HG03097 (cell line): ENCODE measurements around the gene IFNL4.
"Not testable (repeated sequence)": the region's sequence is repeated elsewhere in the genome, so short reads cannot be mapped to it uniquely, and the experiment has no call there.

Experiments used
- ATAC-seq: cut with Tn5 transposase; IDR thresholded peaks from one replicate; pipeline ENCODE4 v1.9.1; 2021; ENCODE audit not compliant: unreplicated experiment, low FRiP score

The IFNL4 gene

DNA sequence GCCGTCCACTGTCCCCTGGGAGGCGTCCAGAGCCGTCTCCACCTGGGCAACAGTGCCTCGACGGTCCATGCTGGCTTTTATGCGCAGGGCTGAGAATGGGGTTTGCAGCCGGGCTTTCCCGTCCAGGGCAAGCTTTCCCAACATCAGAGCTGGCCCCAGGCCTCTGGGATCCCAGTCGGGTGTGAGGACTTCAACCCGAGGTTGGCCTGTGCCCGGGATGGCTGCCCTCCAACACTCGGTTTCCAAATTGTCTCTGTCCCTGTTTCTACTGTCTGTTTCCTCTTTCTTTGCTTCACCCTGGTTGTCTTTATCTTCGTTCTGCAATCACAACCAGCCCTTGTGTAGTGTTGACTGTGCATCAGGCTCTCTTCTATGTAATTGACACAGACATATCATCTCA is at the start of gene IFNL4:
Gene IFNL4, minus strand, starts transcription at position 51 of the 400 bp plus-strand sequence.
- no peak for ATAC-seq

DNA sequence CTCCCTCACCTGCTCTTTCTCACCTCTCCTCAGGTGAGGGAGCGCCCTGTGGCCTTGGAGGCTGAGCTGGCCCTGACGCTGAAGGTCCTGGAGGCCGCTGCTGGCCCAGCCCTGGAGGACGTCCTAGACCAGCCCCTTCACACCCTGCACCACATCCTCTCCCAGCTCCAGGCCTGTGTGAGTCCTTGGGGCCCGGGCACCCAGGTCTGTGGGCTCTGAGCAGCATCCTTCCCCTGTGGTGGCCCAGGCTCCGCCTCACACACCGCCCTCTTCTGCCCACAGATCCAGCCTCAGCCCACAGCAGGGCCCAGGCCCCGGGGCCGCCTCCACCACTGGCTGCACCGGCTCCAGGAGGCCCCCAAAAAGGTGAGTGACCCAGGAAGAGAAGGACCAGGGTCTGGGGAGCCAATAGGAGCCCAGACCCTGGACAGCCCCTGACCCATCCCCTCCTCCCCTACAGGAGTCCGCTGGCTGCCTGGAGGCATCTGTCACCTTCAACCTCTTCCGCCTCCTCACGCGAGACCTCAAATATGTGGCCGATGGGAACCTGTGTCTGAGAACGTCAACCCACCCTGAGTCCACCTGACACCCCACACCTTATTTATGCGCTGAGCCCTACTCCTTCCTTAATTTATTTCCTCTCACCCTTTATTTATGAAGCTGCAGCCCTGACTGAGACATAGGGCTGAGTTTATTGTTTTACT is 49.4 kb upstream of the IFNL4 start:
- ATAC-seq = no peak

DNA sequence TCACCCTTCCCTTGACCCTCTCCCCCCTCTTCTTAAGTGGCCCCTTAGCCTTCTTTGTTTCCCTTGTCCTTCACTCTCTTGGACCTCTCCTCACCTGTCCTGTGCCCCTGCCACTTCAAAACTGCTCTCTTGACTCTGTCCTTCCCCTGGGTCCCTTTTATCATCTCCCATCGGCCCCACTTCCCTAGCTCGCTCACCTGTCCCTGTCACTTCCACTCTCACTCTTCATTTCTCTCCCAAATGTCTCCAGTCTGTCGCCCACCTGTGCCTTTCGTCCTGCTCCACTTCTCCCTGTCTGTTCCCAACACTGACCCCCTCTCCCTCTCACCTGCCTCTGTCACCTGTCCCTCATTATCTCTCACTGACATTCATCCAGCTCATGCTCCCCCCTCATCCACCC is 48.2 kb upstream of the IFNL4 start:
- ATAC-seq = no peak

- no peak for ATAC-seq
Measured at GRCh38 chr19:39296055-39296645, 47.5 kb upstream of the IFNL4 start, which contains the start of gene IFNL1. IFNL1 (plus strand) TSS chr19:39296407; CDS start chr19:39296422, 15 bp downstream.

DNA sequence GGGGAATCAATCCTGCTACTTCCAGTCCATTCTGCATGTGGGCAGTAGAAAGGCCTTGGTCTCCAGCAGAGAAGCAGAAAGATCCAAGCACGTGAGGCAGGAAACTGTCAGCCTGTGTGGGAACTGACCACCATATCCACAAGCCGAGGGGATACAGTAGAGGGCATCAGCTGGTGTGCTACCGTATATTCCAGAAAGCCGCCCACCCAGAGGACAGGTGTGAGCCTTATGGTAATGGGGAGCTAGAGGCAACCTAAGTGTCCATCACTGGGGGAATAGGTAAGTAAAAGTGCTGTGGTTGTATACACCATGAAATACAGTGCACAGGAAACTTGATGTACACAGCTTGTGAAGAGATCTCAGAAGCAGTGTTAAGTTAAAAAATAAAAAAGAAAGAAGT is 44.7 kb upstream of the IFNL4 start:
- ATAC-seq = no peak

DNA sequence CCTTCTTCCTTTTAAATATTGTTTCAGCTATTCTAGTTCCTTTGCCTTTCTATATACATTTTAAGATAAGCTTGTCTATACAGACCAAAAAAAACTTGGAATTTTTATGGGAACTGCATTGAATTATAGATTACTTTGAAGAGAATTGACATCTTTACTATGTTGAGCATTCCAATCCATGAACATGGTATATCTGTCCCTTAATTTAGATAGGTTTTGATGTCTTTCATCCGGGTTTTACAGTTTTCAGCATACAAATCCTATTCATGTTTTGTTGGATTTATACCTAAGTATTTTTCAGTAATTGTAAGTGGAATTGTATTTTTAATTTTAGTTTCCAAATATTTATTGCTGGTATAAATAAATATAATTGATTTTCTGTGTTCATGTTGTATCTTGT is 35.4 kb upstream of the IFNL4 start:
- no peak for ATAC-seq

GRCh38 chr19:39282021-39282420 is 33.4 kb upstream of the IFNL4 start:
- ATAC-seq = no peak

- ATAC-seq = no peak
Measured at GRCh38 chr19:39277598-39277997, 28.9 kb upstream of the IFNL4 start.

GRCh38 chr19:39276740-39277139 is 28.1 kb upstream of the IFNL4 start:
- ATAC-seq = no peak

DNA sequence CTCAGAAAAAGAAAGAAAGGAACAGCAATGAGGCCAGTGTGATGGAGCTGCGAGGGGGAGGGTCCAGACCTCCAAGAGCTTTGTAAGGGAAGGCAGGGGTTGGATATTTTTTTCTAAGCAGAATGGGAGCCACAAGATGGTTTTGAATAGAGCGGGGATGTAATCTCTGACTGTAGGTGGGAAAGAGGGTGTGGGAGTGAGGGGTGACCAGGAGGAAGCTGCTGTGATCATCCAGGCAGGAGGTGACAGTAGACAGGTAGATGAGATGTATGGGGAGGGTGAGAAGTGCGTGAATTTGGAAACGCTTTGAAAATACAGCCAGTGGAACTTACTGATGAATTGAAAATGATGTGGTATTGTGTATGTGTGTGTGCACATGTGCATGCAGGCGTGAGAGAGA is 26.9 kb upstream of the IFNL4 start:
- ATAC-seq = no peak

GRCh38 chr19:39273859-39274258 is 25.2 kb upstream of the IFNL4 start:
- not testable (repeated sequence) for ATAC-seq

- ATAC-seq = no peak
Measured at GRCh38 chr19:39270036-39270871, 21.6 kb upstream of the IFNL4 start.

DNA sequence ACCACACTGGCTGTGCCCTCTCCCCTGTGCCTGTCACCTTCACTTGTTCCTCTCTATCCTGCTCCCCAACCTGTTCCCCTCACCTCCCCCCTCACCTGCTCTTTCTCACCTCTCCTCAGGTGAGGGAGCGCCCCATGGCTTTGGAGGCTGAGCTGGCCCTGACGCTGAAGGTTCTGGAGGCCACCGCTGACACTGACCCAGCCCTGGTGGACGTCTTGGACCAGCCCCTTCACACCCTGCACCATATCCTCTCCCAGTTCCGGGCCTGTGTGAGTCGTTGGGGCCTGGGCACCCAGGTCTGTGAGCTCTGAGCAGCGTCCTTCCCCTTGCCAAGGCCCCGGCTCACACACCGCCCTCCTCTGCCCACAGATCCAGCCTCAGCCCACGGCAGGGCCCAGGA is 20.7 kb upstream of the IFNL4 start:
- not testable (repeated sequence) for ATAC-seq

DNA sequence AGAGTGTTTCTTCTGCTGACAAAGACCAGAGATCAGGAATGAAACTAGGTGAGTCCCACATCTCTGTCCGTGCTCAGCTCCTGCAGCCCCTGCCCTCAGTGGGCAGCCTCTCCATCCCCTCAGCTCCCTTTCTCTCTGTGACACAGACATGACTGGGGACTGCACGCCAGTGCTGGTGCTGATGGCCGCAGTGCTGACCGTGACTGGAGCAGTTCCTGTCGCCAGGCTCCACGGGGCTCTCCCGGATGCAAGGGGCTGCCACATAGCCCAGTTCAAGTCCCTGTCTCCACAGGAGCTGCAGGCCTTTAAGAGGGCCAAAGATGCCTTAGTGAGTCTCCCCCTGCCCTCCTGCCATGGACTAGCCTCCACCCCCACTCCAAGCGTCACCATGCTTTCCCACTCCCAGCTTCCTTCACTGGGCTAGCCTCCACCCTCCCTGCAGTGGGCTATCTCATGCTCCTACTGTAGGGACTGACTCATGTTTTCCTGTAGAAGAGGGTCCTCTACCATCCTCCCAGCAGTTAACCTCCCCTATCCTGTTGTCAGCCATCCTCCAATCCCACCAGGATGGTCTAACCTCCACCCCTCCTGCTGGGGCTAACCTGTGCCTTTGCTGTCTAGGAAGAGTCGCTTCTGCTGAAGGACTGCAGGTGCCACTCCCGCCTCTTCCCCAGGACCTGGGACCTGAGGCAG is 20.0 kb upstream of the IFNL4 start:
- ATAC-seq = not testable (repeated sequence)

DNA sequence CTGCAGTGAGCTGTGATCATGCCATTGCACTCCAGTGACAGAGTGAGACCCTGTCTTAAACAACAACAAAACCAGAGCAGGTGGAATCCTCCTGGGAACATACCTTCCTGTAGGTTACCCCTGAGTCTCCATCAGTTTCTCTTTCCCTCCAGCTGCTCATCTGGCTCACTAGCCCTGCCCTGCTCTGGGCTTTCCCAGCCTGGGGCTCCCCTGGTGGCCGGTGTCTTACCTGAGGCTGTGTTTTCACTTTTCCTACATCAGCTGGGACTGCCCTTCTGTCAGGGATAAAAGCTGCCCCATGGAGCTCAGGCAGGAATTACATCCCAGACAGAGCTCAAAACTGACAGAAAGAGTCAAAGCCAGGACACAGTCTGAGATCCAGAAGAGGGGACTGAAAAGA is 19.4 kb upstream of the IFNL4 start, which contains the start of gene IFNL2:
Gene IFNL2, plus strand, starts transcription at position 312 of the 400 bp plus-strand sequence. CDS start 173 bp downstream, outside the sequence.
- ATAC-seq = not testable (repeated sequence)

DNA sequence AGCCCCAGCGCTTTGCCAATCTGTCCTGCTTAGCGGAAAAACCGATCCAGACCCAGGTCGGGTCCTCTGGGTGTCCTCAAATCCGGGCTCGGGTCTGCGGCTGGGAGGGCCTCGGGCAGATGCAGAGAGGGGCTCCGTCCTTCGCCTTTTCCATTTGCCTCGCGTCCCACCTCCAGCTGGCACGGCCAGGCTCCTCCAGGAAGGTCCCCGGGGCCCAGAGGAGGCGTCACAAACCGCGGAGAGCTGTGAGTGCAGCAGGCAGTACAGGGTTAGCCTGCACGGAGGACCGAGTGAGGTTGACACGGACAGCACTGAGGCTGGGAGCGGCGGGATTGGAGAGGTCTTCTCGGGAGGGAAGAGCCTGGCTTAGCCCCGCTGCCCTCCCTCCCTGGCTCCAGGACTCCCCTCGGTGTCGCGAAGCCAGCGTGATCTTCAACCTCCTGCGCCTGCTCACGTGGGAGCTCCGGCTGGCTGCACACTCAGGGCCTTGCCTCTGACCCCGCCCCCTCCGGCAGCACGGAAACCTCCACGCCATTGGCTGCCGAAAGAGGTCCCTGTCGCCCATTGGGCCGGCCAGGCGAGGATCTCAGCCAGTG is 16.8 kb upstream of the IFNL4 start:
- no peak for ATAC-seq

GRCh38 chr19:39264306-39265290 is 15.9 kb upstream of the IFNL4 start:
- no peak for ATAC-seq

- ATAC-seq = no peak
Measured at GRCh38 chr19:39263912-39264305, 15.3 kb upstream of the IFNL4 start.

DNA sequence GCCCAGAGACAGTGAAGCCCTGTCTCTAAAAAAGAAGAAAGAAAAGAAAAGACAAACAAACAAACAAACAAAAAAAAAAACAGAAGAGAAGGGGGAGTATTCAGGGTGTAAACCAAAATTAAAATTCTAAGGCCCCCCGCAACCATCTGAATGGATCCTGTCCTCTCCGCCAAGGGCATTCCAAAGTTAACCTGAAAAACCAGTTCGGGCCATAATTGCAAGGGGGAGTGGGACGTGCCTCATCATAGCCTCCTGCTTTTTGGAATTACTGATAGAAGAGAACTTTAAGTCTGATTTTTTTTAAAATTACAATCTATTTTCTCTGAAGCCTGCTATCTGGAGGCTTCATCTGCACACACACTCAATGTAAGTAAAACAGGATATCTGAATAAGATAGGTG is 13.8 kb upstream of the IFNL4 start:
- ATAC-seq = no peak
